Hepatic stellate cell (primary cell): Measurements from ENCODE around the gene SORL1.
"Not testable (repeated sequence)": the region's sequence is repeated elsewhere in the genome, so short reads cannot be mapped to it uniquely, and the experiment has no call there.

Source experiments
- DNase-seq: peaks from one replicate; pipeline ENCODE4 v3.0.0; 2011; ENCODE audit warnings: low spot score

SORL1 gene

DNA sequence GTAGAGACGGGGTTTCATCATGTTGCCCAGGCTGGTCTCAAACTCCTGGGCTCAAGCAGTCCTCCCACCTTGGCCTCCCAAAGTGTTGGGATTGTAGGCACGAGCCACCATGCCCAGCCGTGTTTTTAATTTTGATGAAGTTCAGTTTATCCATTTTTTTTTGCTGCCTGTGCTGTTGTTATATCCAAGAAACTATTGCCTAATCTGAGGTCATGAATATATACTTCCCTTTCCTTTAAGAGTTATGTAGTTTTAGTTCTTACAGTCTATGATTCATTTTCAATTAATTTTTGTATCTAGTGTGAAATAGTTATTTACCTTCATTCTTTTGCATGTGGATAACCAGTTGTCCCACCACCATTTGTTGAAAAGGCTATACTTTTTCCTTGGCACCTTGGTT lies 50.9 kb downstream of the SORL1 start:
- no peak for DNase-seq

DNA sequence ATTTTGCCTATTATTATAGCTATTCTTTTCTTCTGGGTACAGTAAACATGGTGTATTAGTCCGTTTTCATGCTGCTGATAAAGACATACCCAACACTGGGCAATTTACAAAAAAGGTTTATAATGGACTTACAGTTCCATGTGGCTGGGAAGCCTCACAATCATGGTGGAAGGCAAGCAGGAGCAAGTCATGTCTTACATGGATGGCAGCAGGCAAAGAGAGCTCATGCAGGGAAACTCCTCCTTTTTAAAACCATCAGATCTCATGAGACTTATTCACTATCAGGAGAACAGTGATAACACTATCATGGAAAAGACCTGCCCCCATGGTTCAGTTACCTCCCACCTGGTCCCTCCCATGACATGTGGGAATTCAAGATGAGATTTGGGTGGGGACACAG lies 54.1 kb downstream of the SORL1 start:
- not testable (repeated sequence) for DNase-seq

DNA sequence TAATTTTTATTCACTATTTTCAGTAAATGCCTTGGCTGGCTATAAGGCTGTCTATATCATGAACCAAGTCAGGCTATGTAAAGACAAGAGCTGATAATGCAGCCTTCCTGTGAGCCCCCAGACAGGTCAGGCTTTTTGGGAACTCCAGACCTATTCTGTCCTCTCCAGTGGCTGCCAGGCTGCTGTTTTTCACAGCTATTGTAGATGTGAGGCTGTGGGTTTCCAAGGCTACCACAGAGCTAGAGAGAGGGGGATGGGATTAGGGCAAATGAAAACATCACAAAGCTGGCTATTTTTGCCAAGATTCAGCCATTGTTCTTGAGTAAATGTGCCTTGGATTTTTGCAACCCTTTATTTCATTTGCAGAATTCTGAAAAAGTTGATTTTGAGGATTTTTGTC lies 56.3 kb downstream of the SORL1 start:
- DNase-seq, result no peak

DNA sequence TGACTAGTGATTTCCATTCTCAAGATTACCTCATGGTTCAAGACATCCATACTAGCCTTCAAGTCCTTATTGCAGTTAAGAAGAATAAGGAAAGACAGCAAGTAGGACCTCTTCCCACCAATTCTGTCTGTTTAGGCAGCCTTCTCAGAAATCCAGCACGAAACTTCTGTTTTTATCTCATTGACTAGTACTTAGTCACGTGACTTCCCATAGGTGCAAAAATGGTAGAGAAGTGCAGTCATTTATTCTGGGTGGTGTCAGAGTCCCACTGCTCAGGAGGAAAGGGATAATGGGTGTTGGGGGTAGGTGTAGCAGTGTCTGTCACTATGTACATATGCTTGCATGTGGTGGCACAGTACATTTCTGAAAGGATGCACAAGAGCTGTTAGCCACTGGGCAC lies 58.3 kb downstream of the SORL1 start:
- DNase-seq, result no peak

DNA sequence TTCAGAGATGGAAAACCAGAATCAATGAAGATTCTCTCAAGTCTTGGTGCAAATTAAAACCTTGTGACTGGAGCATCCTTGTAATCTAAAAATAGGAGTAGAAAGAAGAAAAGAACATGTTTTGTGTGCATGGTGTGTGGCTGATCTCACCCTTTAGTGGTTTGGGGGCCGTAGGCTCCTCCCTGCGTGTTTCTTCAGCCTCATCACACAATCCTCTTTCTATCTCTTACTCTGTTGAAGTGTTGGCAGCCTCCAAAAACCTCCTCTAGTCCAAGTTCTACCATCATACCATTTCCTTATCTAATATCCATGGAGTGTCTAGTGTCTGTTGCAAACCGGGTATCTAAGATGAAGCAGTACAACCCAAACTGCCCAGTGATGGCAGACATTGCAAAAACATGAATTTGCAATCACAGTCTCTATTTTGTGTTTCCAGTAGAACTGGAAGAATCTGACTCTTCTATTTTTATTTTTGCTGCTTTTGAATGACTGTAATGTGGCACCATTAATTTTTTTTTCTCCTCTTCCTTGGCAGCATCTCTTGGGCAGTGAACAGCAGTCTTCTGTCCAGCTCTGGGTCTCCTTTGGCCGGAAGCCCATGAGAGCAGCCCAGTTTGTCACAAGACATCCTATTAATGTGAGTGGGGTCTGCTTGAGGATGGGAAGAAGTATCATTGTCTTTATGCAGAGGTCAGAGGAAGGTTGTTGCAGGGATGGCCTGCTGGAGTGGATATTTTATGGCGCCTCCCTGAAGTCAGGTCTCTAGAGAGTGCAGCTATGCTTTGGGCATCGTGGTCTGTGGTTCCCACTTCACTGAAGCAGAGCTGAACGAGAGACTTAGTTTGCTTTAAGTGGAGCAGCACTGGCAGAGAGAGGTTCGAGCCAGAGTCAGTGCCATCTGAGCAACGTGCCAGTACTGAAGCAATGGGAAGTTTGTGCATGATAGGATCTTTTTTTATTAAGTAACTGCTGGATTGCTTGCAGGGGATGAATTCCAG lies 60.7 kb downstream of the SORL1 start:
- no peak for DNase-seq

DNA sequence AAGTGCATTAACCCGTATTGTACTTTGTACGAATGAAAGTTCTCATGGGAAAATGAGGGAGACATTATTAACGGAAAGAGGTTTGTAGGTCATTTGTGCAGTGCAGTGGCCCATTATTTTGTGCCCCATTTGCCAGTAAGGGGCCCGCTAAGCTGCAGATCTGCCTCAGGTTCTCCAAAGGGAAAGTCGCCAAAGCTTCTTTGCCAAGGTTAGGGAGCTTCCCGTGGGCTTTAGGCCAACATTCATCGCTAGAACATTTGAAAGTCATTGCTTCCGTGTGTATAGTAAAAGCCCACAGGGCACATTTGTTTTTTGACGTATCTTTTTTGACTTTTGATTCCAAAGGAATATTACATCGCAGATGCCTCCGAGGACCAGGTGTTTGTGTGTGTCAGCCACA lies 61.7 kb downstream of the SORL1 start:
- DNase-seq, result no peak

DNA sequence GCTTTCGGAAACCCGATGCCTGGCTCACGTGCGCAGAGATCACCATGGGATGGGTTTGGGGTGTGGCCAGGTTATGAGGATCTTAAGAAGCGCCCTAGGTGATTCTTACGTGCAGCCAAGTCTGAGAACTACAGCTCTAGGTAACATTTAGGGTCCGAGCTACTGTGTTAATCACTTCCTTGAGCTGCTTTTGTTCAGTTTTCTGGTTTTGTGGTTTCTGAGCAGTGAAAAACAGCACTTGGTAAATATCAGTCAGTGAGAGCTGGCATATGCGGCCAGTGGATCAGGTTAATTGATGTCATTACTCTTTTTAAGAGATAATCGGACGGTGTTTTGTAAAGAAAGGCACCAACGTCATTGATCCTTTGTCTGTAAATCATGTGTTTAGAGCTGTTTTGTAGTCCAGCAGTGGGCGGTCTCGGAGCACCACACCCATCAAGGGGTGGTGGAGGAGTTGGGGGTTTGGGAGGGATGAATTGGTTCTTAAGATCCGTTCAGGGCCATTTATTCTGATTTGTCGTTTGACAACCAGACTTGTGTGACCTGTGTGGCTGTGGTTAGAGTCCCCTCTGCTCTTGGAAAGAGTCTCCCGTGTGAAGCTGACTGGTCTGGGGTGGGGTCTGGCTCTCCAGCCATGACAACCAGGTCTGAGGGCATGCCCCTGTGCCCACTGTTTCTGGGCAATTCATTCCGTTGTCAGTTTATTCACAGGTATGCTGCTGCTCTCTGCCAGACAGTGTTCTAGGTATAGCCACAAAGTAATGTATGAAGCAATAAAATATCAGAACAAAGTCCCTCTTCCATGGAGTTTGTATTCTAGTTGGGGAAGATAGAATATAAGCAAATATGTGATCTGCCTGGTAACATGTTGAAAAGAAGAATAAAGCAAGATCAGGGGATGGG lies 62.6 kb downstream of the SORL1 start:
- DNase-seq, result no peak

DNA sequence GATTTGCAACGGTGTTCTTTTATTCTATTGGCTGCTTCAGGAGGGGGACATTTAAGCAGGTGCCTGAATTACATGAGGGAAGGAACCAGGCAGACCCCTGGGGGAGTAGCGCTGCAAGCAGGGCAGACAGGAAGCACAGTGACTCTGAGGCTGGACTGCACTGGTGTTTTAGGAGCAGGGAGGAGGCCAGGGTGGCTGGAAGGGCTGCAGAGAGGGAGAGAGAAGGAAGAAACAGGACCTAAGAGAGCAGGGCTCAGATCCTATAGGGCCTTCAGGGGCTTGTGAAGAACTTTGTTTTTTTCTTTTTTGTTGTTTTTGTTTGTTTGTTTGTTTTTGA lies 63.2 kb downstream of the SORL1 start:
- no peak for DNase-seq

DNA sequence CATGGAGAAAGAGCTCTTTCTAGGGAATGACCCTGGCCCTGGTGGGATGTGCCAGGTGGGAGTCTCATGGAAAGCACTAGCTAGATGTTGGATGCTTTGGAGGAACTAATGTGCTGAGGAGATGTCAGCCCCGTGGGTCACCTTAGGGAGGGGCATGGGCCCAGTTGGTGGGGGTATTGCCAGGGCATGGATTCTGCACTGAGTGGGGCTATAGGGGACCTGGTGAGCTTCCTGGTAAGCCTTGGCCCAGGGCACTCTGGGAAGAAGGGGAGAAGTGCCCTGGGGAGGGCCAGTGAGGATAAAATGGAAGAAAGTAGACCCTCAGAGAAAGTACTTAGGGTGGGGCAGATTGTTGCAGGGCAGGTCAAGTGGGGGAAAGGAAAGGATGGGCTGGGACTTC lies 65.9 kb downstream of the SORL1 start:
- no peak for DNase-seq

DNA sequence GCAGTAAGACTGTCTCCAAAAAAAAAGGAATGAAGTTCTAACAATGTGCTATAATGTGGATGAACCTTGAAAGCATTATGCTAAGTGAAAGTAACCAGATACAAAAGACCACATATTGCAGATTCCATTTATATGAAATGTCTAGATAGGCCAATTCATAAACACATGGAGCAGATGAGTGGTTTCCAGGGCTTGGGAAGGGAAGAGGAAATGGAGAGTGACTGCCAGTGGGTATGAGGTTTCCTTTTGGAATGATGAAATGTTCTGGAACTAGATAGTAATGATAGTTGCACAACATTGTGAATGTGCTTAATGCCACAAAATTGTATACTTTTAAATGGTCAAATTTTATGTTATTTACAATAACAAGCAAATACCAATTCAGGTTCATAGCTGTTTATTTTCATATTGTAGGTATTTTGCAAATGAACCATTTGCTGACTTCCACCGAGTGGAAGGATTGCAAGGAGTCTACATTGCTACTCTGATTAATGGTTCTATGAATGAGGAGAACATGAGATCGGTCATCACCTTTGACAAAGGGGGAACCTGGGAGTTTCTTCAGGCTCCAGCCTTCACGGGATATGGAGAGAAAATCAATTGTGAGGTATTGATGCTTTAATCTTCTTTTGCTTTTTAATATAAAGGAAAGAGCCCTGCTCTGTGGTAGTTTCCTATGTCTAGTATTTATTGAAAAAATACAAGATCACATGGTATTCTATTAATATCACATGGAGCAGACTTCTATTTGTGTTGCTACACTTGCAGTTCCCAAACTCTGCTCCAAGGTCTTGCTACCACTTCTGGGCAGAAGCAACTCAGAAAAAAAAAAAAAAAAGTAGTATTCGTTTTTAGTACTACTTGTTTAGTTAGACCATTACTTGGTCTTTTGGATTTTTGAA lies 68.4 kb downstream of the SORL1 start:
- DNase-seq, result peak; percentile 7

DNA sequence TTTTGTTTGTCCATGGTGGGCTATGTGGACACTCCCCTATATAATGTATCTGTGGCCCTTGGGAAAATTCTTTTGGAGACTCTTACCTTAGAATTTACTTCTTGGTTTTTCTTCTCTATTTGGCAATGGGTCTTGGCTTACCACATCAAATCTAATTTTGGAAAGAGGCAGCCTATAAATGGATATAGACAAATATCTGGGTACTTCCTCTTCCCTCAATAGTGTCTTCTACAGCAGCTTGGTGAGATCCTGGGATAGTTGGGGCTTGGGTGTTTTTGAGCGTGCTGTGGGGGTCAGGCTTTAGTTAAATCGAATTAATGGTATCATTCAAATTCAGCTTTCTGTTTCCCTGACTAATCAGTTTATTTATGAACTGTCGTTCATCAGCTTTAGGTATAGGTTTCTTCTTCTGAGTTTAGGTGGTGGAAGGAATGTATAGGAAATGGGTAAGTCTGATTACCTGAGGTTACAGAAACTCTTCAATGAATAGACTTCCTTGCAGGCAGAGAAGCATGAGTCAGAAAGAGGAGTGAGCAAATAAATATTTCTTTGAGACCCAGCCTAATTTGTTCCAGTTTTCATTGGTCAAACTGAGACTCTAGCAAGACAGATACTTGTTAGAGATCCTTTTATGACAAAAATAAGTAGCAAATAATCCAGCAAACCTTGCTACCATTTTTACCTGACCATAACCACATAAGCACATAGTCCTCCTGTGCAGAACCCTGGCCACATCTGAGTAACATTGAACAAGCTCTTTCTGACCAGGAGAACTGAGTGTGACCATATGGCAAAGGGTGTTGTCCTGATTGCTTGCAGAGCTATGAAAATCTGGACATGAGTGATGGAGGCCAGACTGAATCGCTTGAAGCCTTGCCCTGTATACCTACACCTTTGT lies 69.3 kb downstream of the SORL1 start:
- DNase-seq, result no peak

DNA sequence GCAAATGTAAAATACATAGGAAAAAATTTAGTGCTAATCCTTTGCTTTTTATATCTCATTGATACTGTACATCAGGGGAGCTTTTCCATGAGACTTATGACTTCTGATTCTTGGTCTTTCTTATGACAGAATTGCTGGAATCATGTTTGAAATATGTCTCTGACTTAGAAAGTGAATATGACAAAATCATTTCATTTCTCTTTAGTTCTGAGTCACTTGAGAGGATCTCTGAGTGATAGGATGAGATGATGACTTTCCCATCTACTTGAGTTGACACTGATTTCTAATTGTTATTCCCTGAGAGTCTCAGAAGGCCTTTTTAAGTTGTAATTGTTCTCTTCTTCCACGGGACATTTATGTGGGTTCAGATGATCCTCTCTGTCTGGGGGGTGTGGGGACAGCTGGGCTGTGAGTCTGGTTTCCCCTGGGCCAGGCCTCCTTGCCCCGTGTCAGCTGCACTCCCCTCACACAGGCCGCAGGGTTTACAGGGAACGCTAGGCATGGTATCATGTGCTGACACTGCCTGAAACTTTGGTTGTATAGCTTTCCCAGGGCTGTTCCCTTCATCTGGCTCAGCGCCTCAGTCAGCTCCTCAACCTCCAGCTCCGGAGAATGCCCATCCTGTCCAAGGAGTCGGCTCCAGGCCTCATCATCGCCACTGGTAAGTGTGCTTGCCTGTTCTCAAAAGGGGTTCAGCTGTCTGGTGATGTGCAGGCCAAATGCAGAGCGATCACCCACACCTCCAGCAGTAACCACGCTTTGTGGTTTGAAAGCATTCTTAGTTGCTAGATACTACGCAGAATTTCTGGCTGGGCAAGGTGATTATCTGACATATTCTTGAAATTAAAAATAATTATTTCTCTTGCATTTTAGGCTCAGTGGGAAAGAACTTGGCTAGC lies 70.2 kb downstream of the SORL1 start:
- DNase-seq, result no peak

DNA sequence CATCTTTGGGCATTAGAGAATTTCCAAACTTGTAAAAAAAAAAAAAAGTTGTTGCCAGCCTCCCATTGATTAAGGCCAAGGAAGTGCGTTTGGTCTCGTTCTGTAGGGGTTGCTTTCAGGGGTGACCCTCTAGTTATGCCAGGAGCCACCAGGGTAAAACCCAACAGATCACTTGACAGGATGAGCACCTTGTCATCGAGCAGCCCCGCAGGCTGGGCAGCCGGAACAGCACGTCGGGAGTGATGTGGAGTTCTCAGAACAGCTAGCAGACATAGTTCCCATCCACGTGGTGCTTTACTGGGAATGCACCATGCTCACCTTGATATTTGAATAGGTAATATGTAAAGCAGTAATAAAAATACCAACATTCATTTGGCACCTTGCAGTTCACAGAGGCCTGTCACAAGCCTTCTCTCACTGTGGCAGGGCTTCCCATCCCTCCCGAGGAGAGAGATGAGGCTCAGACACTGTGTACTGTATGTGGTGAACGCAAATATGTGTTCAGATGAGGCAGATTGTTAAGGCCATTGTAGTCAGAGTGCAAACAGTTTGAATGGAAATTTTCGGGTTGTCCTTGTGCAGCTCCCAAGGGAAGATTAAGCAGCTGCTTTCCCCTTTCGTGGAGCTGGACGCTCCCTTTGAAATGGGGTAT lies 71.6 kb downstream of the SORL1 start:
- no peak for DNase-seq

DNA sequence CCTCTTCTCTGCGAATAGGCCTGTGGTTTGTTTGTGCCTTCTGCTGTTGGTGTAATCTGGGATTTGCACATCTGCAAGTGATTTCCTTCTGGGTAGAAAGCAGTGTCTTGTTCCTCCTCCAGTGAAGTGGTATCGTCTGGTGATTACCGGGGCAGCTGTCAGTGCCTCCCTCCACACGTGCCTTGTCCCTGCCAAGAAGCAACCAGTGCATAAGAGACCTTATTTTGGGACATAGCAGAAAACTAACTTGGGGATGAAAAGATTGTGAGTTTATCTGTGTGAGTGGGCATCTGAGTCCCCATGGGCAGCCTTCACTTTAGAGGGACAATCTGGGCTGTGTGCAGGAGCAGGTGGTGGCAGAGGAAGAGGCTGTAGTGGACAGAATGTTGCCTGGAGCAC lies 72.1 kb downstream of the SORL1 start:
- no peak for DNase-seq

DNA sequence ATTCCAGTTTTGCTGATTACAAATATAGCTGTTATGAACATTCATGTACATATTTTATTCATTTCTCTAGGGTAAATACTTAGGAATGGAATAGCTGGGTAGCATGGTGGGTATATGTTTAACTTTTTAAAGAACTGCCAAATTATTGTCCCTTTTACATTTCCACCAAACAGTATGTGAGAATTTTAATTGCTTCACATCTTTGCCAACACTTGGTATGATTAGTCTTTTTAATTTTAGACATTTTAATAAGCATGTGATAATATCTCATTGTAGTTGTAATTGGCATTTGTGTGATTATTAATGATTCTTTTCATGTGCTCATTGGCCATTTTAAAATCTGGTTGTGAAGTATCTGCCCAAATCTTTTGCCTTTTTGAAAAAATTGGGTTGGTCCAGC lies 73.3 kb downstream of the SORL1 start:
- DNase-seq, result no peak

DNA sequence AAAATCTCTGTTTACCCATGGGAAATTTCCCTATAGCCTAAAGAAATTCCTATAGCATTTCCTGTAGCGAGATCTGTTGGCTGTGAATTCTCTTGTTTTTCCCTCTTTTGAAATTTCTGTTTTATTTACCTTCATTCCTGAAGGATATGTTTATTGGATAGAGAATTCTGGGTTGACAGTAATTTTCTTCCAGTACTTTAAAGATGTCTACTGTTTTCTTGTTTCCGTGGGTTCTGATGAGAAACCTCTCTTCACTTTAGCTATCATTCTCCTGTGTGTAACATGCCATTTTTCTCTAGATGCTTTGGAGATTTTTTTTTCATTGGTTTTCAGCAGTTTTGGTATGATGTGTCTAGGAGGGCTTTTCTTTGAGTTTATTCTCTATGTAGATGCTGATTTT lies 78.1 kb downstream of the SORL1 start:
- no peak for DNase-seq

DNA sequence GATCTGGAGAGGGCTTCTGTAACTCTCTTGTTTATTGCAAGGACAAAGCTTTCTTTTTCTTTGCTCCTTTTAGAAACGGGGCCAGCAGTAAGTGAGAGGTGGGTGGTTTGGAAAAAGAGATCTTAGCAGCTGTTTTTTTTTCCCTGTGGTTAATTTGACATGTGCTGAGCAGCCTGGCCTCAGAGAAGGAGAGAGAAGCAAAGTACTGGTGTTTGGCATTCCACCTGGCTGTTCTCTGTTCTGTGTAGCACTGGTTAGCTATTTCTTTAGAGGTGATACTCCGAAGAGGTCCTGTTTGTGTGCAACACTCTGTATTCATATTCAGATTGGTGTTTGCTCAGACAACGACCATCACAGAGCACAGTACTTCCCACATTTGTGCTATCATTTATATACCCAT lies 81.5 kb downstream of the SORL1 start:
- no peak for DNase-seq

DNA sequence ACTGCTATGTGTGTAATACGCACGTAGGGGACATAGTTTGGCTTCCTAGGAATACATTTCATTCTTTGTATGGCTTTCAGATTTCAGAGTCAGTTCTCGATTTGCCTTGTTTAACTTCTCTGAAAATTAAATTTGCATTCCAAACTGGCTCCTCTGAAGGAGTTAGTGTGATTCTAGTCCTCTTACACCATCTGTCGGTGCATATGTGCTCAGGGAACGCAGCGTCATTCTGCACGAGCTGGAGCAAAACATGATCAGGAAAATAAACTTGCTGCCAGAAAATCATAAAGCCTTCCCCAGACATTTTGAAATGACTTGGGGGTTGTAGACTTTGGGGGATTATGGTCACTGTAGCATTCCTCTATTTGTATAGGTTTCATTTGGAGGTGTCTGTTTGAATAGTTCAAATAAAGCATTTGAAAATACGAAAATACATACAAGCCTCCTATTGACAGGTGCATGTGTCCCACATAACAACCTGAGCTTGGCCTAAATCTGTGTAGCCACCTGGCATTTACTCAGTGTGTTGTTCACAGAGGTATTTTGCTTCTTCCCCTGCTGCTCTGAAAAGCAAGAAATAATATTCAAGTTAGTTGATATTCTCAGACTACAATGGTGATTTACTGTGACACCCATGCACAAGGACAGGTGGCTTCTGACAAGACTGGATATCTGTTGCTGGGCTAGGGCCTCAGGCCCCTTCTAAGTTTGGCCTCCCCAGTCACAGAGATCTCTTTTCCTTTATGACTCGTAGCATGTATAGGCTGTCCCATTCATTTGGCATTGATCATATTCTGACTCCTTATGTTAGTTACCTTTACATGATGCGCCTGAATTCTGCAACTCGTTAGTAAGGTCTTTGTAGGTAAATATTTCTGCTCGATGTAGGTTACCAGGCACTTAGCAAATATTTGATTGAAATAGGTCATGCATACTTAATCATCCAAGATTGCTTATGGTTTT lies 82.3 kb downstream of the SORL1 start:
- no peak for DNase-seq
